ENCODE results near the gene RNF10. TPM values are rescaled to one million over a fixed set of nuclear protein-coding genes. Genes with fewer than 3 reads are reported as not detected.
A peak's percentile ranks its signal among the peaks of the same experiment; 100 is the strongest.
"Not testable (repeated sequence)": the region's sequence is repeated elsewhere in the genome, so short reads cannot be mapped to it uniquely, and the experiment has no call there.

Gene RNF10
- 117 and 122 TPM in 2 replicates for total RNA-seq

DNA sequence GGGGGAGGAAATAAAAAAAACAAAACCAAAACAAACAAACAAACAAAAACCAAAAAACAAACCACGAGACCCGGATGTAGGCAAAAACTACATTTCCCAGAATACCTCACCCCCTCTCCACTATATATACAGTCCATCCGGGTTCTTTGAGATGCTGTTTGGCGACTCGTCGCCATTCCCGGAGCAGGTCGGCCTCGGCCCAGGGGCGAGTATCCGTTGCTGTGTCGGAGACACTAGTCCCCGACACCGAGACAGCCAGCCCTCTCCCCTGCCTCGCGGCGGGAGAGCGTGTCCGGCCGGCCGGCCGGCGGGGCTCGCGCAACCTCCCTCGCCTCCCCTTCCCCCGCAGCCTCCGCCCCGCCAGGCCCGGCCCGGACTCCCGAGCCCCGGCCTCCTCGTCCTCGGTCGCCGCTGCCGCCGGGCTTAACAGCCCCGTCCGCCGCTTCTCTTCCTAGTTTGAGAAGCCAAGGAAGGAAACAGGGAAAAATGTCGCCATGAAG, at the start of gene RNF10:
Gene RNF10 (plus strand): TSS at position 154 of the 500 bp plus-strand sequence. CDS start 456 bp downstream, outside the sequence.
- no peaks in the 10 kb centered on the region for H3K27me3 ChIP-seq (ENCODE audit: insufficient read depth, low read length)
- H3K4me1 ChIP-seq (ENCODE audit: insufficient read depth, low read length): peaks cover 45% of the 10 kb centered on the region
- TF ChIP-seq, protein P1, sequence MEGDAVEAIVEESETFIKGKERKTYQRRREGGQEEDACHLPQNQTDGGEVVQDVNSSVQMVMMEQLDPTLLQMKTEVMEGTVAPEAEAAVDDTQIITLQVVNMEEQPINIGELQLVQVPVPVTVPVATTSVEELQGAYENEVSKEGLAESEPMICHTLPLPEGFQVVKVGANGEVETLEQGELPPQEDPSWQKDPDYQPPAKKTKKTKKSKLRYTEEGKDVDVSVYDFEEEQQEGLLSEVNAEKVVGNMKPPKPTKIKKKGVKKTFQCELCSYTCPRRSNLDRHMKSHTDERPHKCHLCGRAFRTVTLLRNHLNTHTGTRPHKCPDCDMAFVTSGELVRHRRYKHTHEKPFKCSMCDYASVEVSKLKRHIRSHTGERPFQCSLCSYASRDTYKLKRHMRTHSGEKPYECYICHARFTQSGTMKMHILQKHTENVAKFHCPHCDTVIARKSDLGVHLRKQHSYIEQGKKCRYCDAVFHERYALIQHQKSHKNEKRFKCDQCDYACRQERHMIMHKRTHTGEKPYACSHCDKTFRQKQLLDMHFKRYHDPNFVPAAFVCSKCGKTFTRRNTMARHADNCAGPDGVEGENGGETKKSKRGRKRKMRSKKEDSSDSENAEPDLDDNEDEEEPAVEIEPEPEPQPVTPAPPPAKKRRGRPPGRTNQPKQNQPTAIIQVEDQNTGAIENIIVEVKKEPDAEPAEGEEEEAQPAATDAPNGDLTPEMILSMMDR (IDR thresholded peaks at IDR 0.05; ENCODE audit: extremely low read depth, low read depth, low read length): no peak
- peaks cover 8% of the 10 kb centered on the region for H3K36me3 ChIP-seq (ENCODE audit: insufficient read depth, low read length)
- H3K79me2 ChIP-seq (ENCODE audit: insufficient read depth, low read length): peaks cover 51% of the 10 kb centered on the region
- H4K20me1 ChIP-seq (ENCODE audit: insufficient read depth, low read length): peaks cover 45% of the 10 kb centered on the region
- H2AFZ ChIP-seq (ENCODE audit: low read length): peak within 1 kb of the TSS; percentile 68
- H3K4me2 ChIP-seq (ENCODE audit: insufficient read depth, low read length): peak within 1 kb of the TSS; percentile 96
- peak within 1 kb of the TSS; percentile 83 for H3K27ac ChIP-seq (ENCODE audit: low read depth, low read length)
- no peaks in the 10 kb centered on the region for H3K9me3 ChIP-seq (ENCODE audit: low read depth, low read length)
- peak; percentile 93 for DNase-seq (ENCODE audit: insufficient read length, low spot score, missing footprints)
- peak within 1 kb of the TSS; percentile 97 for H3K4me3 ChIP-seq (ENCODE audit: insufficient read depth, low read length)

DNA sequence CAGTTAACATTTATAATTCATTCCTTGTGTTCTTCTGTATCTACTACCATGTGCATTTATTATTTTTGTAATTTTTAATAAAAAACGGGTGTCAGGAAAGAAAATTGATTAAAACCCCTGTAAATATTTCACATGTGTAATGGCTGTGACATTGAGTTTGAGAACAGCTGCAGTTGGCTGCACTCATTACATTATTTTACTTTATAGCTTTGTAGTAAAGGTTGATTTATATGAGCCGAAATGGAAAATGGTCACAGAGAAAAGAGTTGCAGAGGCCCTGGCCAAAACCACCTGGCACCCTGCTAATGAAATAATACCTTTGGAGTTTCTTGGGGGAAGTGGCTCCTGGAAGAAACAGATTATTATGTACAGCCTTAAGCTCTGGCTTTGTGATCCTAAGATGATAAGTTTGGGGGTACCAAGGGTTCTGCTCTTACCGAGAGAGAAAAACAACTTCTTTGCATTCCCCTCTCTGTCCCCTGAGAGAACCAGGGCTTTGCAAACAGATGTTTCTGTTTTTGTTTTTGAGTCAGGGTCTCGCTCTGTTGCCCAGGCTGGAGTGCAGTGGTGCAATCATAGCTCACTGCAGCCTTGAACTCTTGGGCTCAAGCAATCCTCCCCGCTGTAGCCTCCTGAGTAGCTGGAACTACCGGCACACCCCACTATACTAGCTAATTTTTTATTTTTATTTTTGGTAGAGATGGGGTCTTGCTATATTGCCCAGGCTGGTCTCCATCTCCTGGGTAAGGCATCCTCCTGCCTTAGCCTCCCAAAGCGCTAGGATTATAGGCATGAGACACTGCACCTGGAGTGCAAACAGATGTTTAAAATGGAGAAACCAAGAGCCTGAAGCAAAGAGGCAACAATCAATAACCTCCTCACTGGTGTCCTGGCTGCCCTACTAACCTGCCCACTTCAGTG, 47.9 kb upstream of the RNF10 start:
- Histone ChIP-seq H3K79me2 (ENCODE audit: insufficient read depth, low read length) (no peaks in the 10 kb centered on the region), H3K27ac (ENCODE audit: low read depth, low read length) (no peak overlapping the region), H3K4me3 (ENCODE audit: insufficient read depth, low read length) (no peak overlapping the region), H3K4me2 (ENCODE audit: insufficient read depth, low read length) (no peak overlapping the region), H3K27me3 (ENCODE audit: insufficient read depth, low read length) (no peaks in the 10 kb centered on the region), H3K9me3 (ENCODE audit: low read depth, low read length) (no peaks in the 10 kb centered on the region), H4K20me1 (ENCODE audit: insufficient read depth, low read length) (peaks cover 6% of the 10 kb centered on the region), H3K36me3 (ENCODE audit: insufficient read depth, low read length) (no peaks in the 10 kb centered on the region), H3K4me1 (ENCODE audit: insufficient read depth, low read length) (no peaks in the 10 kb centered on the region), H2AFZ (ENCODE audit: low read length) (no peak overlapping the region)
- TF ChIP-seq, protein P1 (IDR thresholded peaks at IDR 0.05; ENCODE audit: extremely low read depth, low read depth, low read length): no peak
- no peak for DNase-seq (ENCODE audit: insufficient read length, low spot score, missing footprints)

DNA sequence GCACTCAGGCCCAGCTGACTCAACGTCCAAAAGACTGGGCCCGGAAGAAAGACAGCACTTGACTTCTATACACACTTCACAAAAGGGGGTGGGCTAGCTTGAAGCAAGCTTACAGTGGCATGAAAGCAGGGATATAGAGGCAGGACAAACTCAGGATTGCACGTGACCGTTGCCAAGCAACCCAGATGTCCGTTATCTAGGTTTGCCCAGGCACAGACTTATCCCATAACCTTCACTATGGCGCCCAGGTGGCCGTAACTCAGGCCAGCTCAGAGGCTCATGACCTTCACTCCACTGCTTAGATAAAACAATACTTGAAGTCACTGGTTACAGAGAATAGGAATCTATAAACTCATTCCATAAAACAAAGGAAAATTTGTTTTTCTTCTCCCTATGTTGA, 46.6 kb upstream of the RNF10 start:
- H3K79me2 ChIP-seq (ENCODE audit: insufficient read depth, low read length); H3K4me1 ChIP-seq (ENCODE audit: insufficient read depth, low read length); H3K4me2 ChIP-seq (ENCODE audit: insufficient read depth, low read length); H3K27me3 ChIP-seq (ENCODE audit: insufficient read depth, low read length); H4K20me1 ChIP-seq (ENCODE audit: insufficient read depth, low read length); H3K4me3 ChIP-seq (ENCODE audit: insufficient read depth, low read length); DNase-seq (ENCODE audit: insufficient read length, low spot score, missing footprints); H3K36me3 ChIP-seq (ENCODE audit: insufficient read depth, low read length); H2AFZ ChIP-seq (ENCODE audit: low read length); H3K27ac ChIP-seq (ENCODE audit: low read depth, low read length); H3K9me3 ChIP-seq (ENCODE audit: low read depth, low read length): not testable (repeated sequence)

DNA sequence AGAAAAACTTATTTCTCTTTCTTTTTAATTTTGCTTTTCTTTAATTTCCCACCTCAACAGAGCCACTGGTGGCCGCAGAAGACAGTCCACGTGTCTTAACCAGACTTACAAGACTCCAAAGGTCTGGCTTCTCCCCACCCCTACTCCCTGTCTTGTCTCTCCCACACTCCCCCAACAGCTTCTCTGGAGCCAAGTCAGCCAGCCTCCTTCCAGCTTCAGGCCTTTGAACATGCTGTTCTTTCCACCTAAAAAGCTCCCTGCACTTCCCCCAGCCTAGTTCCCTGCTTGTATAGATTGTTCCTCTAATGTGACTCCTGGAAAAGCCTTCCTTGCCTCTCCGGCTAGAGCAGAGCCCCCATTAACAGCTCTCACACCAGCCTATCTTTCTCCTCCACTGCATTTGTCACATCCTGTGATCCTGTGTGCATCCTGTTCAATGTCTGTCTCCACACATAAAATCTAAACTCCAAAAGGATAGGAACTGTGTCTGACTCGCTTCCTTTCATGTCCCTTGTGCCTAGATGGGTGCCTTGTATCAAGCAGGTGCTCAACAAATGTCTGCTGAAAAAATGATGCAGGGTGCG, 46.0 kb upstream of the RNF10 start:
- Histone ChIP-seq H3K27ac (ENCODE audit: low read depth, low read length) (no peak overlapping the region), H3K4me3 (ENCODE audit: insufficient read depth, low read length) (no peak overlapping the region)
- no peak for DNase-seq (ENCODE audit: insufficient read length, low spot score, missing footprints)

More for the DNA sequence above, 46.0 kb upstream of the RNF10 start:
- H3K4me2 ChIP-seq (ENCODE audit: insufficient read depth, low read length): no peak overlapping the region
- TF ChIP-seq, protein P1 (IDR thresholded peaks at IDR 0.05; ENCODE audit: extremely low read depth, low read depth, low read length): no peak
- H3K27me3 ChIP-seq (ENCODE audit: insufficient read depth, low read length): no peaks in the 10 kb centered on the region
- no peaks in the 10 kb centered on the region for H3K9me3 ChIP-seq (ENCODE audit: low read depth, low read length)
- H2AFZ ChIP-seq (ENCODE audit: low read length): no peak overlapping the region
- H3K36me3 ChIP-seq (ENCODE audit: insufficient read depth, low read length): peaks cover 5% of the 10 kb centered on the region
- no peaks in the 10 kb centered on the region for H3K4me1 ChIP-seq (ENCODE audit: insufficient read depth, low read length)
- peaks cover 6% of the 10 kb centered on the region for H4K20me1 ChIP-seq (ENCODE audit: insufficient read depth, low read length)
- H3K79me2 ChIP-seq (ENCODE audit: insufficient read depth, low read length): no peaks in the 10 kb centered on the region
